Measurements from ENCODE around the gene TTC17. TPM values are rescaled to one million over a fixed set of nuclear protein-coding genes. Genes with fewer than 3 reads are reported as not detected.

The TTC17 gene
- total RNA-seq, 2 experiments from 2014 or later, result 48.7 to 51.2 TPM

DNA sequence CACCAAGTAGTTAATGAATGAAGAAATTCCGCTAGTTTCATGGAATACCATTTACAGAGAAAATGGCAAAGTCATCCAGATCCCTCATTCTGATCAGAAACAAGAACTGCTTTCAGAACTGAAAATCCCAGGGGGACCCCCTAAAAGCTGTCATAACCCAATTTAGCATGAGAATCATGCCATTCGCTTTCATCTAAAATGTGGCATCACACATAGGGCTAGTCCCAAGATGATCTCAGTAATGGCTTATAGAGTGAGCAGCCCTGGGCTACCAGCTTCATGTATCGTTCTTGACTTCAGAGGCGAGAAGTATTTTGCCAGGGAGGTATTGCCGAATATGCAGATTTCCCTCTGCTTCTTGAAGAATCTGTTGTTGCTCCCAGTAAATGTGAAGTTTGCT is 134.0 kb downstream of the TTC17 start:
- DNase-seq (no peak), ATAC-seq (peak; percentile 61)
- H3K36me3 Mint-ChIP-seq (ENCODE audit: low read depth), result peaks cover 33% of the 10 kb centered on the region
- H3K4me3 Mint-ChIP-seq, result no peak overlapping the region
- H3K4me1 Mint-ChIP-seq (ENCODE audit: low read depth), result peaks cover 3% of the 10 kb centered on the region
- no peak overlapping the region for H3K27ac Mint-ChIP-seq
- ChIA-PET POLR2A (no interaction called here), CTCF (no interaction called here)
- no peaks in the 10 kb centered on the region for H3K9me3 Mint-ChIP-seq
- TF ChIP-seq, protein P1, sequence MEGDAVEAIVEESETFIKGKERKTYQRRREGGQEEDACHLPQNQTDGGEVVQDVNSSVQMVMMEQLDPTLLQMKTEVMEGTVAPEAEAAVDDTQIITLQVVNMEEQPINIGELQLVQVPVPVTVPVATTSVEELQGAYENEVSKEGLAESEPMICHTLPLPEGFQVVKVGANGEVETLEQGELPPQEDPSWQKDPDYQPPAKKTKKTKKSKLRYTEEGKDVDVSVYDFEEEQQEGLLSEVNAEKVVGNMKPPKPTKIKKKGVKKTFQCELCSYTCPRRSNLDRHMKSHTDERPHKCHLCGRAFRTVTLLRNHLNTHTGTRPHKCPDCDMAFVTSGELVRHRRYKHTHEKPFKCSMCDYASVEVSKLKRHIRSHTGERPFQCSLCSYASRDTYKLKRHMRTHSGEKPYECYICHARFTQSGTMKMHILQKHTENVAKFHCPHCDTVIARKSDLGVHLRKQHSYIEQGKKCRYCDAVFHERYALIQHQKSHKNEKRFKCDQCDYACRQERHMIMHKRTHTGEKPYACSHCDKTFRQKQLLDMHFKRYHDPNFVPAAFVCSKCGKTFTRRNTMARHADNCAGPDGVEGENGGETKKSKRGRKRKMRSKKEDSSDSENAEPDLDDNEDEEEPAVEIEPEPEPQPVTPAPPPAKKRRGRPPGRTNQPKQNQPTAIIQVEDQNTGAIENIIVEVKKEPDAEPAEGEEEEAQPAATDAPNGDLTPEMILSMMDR (IDR thresholded peaks at IDR 0.05), result no peak
- intact Hi-C loops (cut with micrococcal nuclease), result no loop called here
- no peaks in the 10 kb centered on the region for H3K27me3 Mint-ChIP-seq

DNA sequence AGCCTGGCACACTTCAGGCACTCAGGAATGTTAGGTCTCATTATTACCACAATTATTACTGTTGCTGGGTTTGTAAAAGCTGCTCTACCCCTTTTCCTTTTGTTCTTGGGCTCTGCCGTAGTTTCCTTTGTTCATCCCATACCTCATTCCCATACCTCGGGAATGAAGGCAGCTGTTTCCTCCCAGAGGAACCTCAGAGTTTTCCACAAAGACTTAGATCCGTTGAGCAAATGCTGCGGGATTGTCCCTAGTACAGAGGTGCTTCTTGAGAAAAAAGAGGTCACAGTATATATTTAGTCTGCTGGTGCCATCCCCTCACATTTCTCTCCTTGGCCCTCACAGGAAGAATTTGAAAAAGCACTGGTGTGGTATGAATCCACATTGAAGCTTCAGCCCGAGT is 134.7 kb downstream of the TTC17 start:
- H3K4me1 Mint-ChIP-seq (ENCODE audit: low read depth), result peaks cover 3% of the 10 kb centered on the region
- intact Hi-C loops (cut with micrococcal nuclease), result no loop called here

DNA sequence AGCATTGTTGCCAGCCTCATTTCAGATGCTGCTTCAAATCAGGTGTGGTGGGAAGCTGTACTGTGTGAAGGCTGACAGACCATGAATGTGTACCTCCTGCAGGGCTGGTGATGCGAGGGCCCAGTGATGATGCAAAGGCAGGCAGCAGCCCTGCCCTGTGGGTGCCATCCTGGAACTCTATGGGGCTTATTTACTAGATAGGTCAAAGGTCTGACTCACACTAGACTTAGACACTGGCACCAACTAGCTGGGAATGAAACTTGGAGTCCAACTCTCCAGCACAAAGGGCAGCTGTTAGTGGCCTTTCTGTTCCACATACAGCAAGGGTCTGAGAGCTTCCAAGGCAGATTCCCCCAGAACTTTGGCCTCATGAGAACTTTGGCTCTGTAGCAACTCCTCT is 138.4 kb downstream of the TTC17 start:
- ATAC-seq (no peak), DNase-seq (no peak)
- peaks cover 21% of the 10 kb centered on the region for H3K36me3 Mint-ChIP-seq (ENCODE audit: low read depth)
- ChIA-PET POLR2A (no interaction called here), CTCF (no interaction called here)
- H3K4me3 Mint-ChIP-seq, result no peak overlapping the region
- H3K27me3 Mint-ChIP-seq, result peaks cover 4% of the 10 kb centered on the region
- H3K27ac Mint-ChIP-seq, result no peak overlapping the region
- no peaks in the 10 kb centered on the region for H3K9me3 Mint-ChIP-seq
- TF ChIP-seq, protein P1 (IDR thresholded peaks at IDR 0.05), result no peak
- peaks cover 3% of the 10 kb centered on the region for H3K4me1 Mint-ChIP-seq (ENCODE audit: low read depth)
- intact Hi-C loops (cut with micrococcal nuclease), result no loop called here

More for the DNA sequence above, 134.7 kb downstream of the TTC17 start:
- no peak for DNase-seq
- CTCF ChIA-PET, result no interaction called here
- no peaks in the 10 kb centered on the region for H3K27me3 Mint-ChIP-seq
- H3K9me3 Mint-ChIP-seq, result no peaks in the 10 kb centered on the region
- H3K27ac Mint-ChIP-seq, result no peak overlapping the region
- H3K4me3 Mint-ChIP-seq, result no peak overlapping the region
- TF ChIP-seq, protein P1 (IDR thresholded peaks at IDR 0.05), result no peak
- POLR2A ChIA-PET, result no interaction called here
- peaks cover 33% of the 10 kb centered on the region for H3K36me3 Mint-ChIP-seq (ENCODE audit: low read depth)
- ATAC-seq, result no peak

DNA sequence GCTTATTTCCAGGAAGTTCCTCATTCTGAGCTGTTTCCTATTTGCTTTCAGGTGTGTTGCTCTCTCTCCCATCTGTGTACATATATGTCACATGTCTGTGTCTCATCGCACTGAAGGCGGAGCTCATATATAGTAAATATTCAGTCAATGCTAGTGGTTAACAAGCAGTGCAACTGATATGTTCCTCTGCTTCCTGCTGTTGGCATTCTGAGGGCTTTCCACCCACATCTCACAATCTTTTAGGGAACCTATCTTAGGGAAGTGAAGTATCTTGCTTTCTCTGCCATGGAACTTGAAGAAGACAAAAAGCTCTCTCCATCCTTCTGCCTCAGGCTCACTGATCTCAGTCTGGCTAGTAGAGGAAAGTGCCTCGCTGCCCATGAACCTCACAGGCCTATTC is 139.8 kb downstream of the TTC17 start:
- H3K36me3 Mint-ChIP-seq (ENCODE audit: low read depth), result peaks cover 8% of the 10 kb centered on the region

DNA sequence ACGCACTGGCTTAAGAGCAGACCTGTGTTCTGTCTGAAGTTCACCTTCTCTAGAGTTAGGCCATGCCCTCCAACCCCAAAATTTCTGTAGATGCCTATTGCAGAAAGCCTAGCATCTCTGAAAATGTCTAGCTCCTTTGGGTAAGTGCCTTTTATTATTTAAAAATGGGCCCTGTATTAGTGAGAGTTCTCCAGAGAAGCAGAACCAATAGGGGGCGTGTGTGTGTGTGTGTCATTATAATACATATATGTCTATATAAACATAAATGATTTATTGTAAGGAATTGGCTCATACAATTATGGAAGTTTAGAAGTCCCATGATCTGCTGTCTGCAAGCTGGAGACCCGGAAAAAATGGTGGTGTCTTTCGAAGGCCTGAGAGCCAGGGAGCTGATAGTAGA is 144.7 kb downstream of the TTC17 start:
- ChIA-PET POLR2A (no interaction called here), CTCF (interaction anchor here (2.6 to 3.6 kb wide), 2 partner anchors 64 to 347 kb away, joined by 12 read pairs; no protein-coding TSS in a partner anchor)
- DNase-seq (no peak), ATAC-seq (no peak)
- intact Hi-C loops (cut with micrococcal nuclease), result no loop called here
- TF ChIP-seq, protein P1 (IDR thresholded peaks at IDR 0.05), result no peak
- no peak overlapping the region for H3K4me3 Mint-ChIP-seq
- no peaks in the 10 kb centered on the region for H3K36me3 Mint-ChIP-seq (ENCODE audit: low read depth)
- H3K4me1 Mint-ChIP-seq (ENCODE audit: low read depth), result peaks cover 5% of the 10 kb centered on the region
- H3K9me3 Mint-ChIP-seq, result no peaks in the 10 kb centered on the region
- no peak overlapping the region for H3K27ac Mint-ChIP-seq
- H3K27me3 Mint-ChIP-seq, result peaks cover 4% of the 10 kb centered on the region

More for the DNA sequence above, 139.8 kb downstream of the TTC17 start:
- intact Hi-C loops (cut with micrococcal nuclease), result no loop called here
- peaks cover 4% of the 10 kb centered on the region for H3K27me3 Mint-ChIP-seq
- no peak overlapping the region for H3K27ac Mint-ChIP-seq
- TF ChIP-seq, protein P1 (IDR thresholded peaks at IDR 0.05), result no peak
- H3K4me3 Mint-ChIP-seq, result no peak overlapping the region
- H3K9me3 Mint-ChIP-seq, result no peaks in the 10 kb centered on the region
- no peak for DNase-seq
- ChIA-PET POLR2A (no interaction called here), CTCF (no interaction called here)
- no peaks in the 10 kb centered on the region for H3K4me1 Mint-ChIP-seq (ENCODE audit: low read depth)
- no peak for ATAC-seq

Measured in activated CD8-positive, alpha-beta T cell treated with anti-CD3 and anti-CD28 coated beads for 36 hours (primary cell).